ENCODE results near the gene KIRREL3.
A peak's percentile ranks its signal among the peaks of the same experiment; 100 is the strongest.

The KIRREL3 gene

GRCh38 chr11:126547161-126547560 is 453.4 kb downstream of the KIRREL3 start:
- no peak for DNase-seq

- no peak for DNase-seq
Measured at GRCh38 chr11:126546694-126547093, 453.9 kb downstream of the KIRREL3 start.

- no peak for DNase-seq
Measured at GRCh38 chr11:126546191-126546590, 454.4 kb downstream of the KIRREL3 start.

GRCh38 chr11:126545057-126545555 is 455.5 kb downstream of the KIRREL3 start:
- no peak for DNase-seq

GRCh38 chr11:126544108-126545056 is 456.2 kb downstream of the KIRREL3 start:
- DNase-seq: peak; percentile 60

GRCh38 chr11:126543691-126544090 is 456.9 kb downstream of the KIRREL3 start:
- DNase-seq: no peak

GRCh38 chr11:126542334-126543015 is 458.1 kb downstream of the KIRREL3 start:
- DNase-seq: no peak

- no peak for DNase-seq
Measured at GRCh38 chr11:126538071-126538470, 462.5 kb downstream of the KIRREL3 start.

- DNase-seq: no peak
Measured at GRCh38 chr11:126537492-126537891, 463.1 kb downstream of the KIRREL3 start.

GRCh38 chr11:126534141-126534805 is 466.3 kb downstream of the KIRREL3 start:
- DNase-seq: no peak

GRCh38 chr11:126533560-126533959 is 467.0 kb downstream of the KIRREL3 start:
- no peak for DNase-seq

GRCh38 chr11:126530416-126530815 is 470.2 kb downstream of the KIRREL3 start:
- DNase-seq: no peak

GRCh38 chr11:126529037-126529436 is 471.5 kb downstream of the KIRREL3 start:
- DNase-seq: no peak

GRCh38 chr11:126528075-126528474 is 472.5 kb downstream of the KIRREL3 start:
- DNase-seq: no peak

- DNase-seq: no peak
Measured at GRCh38 chr11:126527651-126528050, 472.9 kb downstream of the KIRREL3 start.

- no peak for DNase-seq
Measured at GRCh38 chr11:126526471-126526870, 474.1 kb downstream of the KIRREL3 start.

- no peak for DNase-seq
Measured at GRCh38 chr11:126525702-126526101, 474.9 kb downstream of the KIRREL3 start.

GRCh38 chr11:126525216-126525615 is 475.4 kb downstream of the KIRREL3 start:
- no peak for DNase-seq

- DNase-seq: no peak
Measured at GRCh38 chr11:126523441-126524205, 476.9 kb downstream of the KIRREL3 start.

GRCh38 chr11:126522606-126523005 is 478.0 kb downstream of the KIRREL3 start:
- DNase-seq: no peak

- no peak for DNase-seq
Measured at GRCh38 chr11:126522152-126522551, 478.4 kb downstream of the KIRREL3 start.

- no peak for DNase-seq
Measured at GRCh38 chr11:126521196-126521595, 479.4 kb downstream of the KIRREL3 start.
